Upper lobe of left lung (tissue), 4 donors: Measurements from ENCODE around the gene MTREX.

Source experiments
- EP300 ChIP-seq, 4 donors: sonication (generic); formaldehyde crosslinking; IDR thresholded peaks; one replicate each; pipeline ENCODE4 v1.5.1; 2017; ENCODE audit warnings: antibody characterized with exemption in 4 of 4, control low read depth in 2 of 4
- TF ChIP-seq, protein P1 (sequence below), 6 experiments: fragments of 450-650 bp in 4 of 6; fragments of 200-600 bp in 2 of 6; sonication (generic) in 2 of 6; IDR thresholded peaks; one replicate each; pipeline ENCODE4 v1.5.1; 2016 to 2019; ENCODE audit warnings: antibody characterized with exemption in 6 of 6

DNA sequence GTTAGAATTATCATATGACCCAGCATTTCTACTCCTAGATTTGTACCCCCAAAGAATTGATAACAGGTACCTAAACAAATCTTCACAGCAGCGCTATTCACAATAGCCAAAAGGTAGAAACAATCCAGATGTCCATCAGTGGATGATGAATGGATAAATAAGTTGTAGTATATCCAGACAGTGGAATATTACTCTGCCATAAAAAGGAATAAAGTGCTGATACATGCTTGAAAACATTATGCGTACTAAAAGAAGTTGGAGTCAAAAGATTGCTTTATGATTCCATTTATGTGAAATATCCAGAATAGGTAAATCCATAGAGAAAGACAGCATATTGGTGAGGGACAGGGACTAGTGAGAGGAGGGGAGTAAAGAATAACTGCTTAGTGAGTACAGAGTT, 26.0 kb downstream of the MTREX start:
- TF ChIP-seq, protein P1, sequence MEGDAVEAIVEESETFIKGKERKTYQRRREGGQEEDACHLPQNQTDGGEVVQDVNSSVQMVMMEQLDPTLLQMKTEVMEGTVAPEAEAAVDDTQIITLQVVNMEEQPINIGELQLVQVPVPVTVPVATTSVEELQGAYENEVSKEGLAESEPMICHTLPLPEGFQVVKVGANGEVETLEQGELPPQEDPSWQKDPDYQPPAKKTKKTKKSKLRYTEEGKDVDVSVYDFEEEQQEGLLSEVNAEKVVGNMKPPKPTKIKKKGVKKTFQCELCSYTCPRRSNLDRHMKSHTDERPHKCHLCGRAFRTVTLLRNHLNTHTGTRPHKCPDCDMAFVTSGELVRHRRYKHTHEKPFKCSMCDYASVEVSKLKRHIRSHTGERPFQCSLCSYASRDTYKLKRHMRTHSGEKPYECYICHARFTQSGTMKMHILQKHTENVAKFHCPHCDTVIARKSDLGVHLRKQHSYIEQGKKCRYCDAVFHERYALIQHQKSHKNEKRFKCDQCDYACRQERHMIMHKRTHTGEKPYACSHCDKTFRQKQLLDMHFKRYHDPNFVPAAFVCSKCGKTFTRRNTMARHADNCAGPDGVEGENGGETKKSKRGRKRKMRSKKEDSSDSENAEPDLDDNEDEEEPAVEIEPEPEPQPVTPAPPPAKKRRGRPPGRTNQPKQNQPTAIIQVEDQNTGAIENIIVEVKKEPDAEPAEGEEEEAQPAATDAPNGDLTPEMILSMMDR (IDR thresholded peaks at IDR 0.05): no peak
- no peak for TF ChIP-seq EP300 (IDR thresholded peaks at IDR 0.05)
